ENCODE measurements around the gene BSN.

DNA sequence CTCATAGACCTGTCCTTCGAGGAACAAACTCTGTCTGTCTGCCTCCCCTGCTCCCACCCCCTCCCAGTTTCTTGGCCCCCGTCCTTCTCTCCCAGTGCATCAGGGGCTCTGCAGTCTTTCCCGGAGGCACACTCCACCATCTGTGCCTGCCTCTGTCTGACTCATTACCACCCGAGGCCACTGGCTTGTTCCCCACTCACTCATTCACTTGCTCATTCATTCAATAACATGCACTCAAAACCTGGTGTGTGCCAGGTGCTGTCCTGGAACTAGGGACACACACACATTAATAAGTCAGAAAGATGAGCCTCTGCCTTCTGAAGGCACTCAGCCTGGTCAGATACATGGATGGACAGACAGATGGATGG is 152.8 kb downstream of the BSN start:
- TF ChIP-seq JUNB (IDR thresholded peaks at IDR 0.05; ENCODE audit: unreplicated experiment), result no peak
- TF ChIP-seq, protein P1, sequence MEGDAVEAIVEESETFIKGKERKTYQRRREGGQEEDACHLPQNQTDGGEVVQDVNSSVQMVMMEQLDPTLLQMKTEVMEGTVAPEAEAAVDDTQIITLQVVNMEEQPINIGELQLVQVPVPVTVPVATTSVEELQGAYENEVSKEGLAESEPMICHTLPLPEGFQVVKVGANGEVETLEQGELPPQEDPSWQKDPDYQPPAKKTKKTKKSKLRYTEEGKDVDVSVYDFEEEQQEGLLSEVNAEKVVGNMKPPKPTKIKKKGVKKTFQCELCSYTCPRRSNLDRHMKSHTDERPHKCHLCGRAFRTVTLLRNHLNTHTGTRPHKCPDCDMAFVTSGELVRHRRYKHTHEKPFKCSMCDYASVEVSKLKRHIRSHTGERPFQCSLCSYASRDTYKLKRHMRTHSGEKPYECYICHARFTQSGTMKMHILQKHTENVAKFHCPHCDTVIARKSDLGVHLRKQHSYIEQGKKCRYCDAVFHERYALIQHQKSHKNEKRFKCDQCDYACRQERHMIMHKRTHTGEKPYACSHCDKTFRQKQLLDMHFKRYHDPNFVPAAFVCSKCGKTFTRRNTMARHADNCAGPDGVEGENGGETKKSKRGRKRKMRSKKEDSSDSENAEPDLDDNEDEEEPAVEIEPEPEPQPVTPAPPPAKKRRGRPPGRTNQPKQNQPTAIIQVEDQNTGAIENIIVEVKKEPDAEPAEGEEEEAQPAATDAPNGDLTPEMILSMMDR (conservative IDR thresholded peaks at IDR 0.05; ENCODE audit: low read depth in 2 of 2), result no peak
- TF ChIP-seq CREB1 (CRISPR knock-in tag; IDR thresholded peaks at IDR 0.05; ENCODE audit: low read depth), result no peak
- TF ChIP-seq EZH2 (IDR thresholded peaks at IDR 0.05; ENCODE audit: low read depth, unreplicated experiment), result no peak
- no peak for TF ChIP-seq POLR2AphosphoS5 (IDR thresholded peaks at IDR 0.05; ENCODE audit: low read depth)
- TF ChIP-seq, protein P2, sequence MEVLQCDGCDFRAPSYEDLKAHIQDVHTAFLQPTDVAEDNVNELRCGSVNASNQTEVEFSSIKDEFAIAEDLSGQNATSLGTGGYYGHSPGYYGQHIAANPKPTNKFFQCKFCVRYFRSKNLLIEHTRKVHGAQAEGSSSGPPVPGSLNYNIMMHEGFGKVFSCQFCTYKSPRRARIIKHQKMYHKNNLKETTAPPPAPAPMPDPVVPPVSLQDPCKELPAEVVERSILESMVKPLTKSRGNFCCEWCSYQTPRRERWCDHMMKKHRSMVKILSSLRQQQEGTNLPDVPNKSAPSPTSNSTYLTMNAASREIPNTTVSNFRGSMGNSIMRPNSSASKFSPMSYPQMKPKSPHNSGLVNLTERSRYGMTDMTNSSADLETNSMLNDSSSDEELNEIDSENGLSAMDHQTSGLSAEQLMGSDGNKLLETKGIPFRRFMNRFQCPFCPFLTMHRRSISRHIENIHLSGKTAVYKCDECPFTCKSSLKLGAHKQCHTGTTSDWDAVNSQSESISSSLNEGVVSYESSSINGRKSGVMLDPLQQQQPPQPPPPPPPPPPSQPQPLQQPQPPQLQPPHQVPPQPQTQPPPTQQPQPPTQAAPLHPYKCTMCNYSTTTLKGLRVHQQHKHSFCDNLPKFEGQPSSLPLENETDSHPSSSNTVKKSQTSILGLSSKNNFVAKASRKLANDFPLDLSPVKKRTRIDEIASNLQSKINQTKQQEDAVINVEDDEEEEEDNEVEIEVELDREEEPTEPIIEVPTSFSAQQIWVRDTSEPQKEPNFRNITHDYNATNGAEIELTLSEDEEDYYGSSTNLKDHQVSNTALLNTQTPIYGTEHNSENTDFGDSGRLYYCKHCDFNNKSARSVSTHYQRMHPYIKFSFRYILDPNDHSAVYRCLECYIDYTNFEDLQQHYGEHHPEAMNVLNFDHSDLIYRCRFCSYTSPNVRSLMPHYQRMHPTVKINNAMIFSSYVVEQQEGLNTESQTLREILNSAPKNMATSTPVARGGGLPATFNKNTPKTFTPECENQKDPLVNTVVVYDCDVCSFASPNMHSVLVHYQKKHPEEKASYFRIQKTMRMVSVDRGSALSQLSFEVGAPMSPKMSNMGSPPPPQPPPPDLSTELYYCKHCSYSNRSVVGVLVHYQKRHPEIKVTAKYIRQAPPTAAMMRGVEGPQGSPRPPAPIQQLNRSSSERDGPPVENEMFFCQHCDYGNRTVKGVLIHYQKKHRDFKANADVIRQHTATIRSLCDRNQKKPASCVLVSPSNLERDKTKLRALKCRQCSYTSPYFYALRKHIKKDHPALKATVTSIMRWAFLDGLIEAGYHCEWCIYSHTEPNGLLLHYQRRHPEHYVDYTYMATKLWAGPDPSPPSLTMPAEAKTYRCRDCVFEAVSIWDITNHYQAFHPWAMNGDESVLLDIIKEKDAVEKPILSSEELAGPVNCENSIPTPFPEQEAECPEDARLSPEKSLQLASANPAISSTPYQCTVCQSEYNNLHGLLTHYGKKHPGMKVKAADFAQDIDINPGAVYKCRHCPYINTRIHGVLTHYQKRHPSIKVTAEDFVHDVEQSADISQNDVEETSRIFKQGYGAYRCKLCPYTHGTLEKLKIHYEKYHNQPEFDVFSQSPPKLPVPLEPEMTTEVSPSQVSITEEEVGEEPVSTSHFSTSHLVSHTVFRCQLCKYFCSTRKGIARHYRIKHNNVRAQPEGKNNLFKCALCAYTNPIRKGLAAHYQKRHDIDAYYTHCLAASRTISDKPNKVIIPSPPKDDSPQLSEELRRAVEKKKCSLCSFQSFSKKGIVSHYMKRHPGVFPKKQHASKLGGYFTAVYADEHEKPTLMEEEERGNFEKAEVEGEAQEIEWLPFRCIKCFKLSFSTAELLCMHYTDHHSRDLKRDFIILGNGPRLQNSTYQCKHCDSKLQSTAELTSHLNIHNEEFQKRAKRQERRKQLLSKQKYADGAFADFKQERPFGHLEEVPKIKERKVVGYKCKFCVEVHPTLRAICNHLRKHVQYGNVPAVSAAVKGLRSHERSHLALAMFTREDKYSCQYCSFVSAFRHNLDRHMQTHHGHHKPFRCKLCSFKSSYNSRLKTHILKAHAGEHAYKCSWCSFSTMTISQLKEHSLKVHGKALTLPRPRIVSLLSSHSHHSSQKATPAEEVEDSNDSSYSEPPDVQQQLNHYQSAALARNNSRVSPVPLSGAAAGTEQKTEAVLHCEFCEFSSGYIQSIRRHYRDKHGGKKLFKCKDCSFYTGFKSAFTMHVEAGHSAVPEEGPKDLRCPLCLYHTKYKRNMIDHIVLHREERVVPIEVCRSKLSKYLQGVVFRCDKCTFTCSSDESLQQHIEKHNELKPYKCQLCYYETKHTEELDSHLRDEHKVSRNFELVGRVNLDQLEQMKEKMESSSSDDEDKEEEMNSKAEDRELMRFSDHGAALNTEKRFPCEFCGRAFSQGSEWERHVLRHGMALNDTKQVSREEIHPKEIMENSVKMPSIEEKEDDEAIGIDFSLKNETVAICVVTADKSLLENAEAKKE (CRISPR knock-in tag; IDR thresholded peaks at IDR 0.05), result no peak
